ENCODE results near the gene FHIT. TPM values are rescaled to one million over a fixed set of nuclear protein-coding genes. Genes with fewer than 3 reads are reported as not detected.

Gene FHIT
- total and polyA plus RNA-seq, 9 donors, result 5.1 to 11.8 (median 9.5) TPM

DNA sequence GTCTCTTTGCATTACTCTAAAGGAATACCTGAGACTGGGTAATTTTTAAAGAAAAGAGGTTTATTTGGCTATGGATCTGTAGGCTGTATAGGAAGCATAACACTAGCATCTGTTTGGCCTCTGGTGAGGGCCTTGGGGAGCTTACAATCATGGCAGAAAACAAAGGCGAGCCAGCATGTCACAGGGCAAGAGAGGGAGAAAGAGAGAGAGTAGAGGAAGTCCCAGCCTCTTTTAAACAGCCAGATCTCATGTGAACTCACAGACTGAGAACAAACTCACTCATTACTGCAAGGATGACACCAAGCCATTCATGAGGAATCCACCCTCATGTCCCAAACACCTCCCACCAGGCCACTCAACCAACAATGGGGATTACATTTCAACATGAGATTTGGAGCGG is 974.6 kb downstream of the FHIT start:
- intact Hi-C loops (cut with DNase I), result no loop called here
- no peaks in the 10 kb centered on the region for H3K9me3 ChIP-seq
- H3K4me3 ChIP-seq, result no peak overlapping the region
- H3K36me3 ChIP-seq, result no peaks in the 10 kb centered on the region
- 93 to 98% (median 95%) methylated on average over 2 of the region's 2 CpGs for WGBS, 3 donors
- no peaks in the 10 kb centered on the region for H3K4me1 ChIP-seq (ENCODE audit: insufficient read depth)
- TF ChIP-seq, protein P1, sequence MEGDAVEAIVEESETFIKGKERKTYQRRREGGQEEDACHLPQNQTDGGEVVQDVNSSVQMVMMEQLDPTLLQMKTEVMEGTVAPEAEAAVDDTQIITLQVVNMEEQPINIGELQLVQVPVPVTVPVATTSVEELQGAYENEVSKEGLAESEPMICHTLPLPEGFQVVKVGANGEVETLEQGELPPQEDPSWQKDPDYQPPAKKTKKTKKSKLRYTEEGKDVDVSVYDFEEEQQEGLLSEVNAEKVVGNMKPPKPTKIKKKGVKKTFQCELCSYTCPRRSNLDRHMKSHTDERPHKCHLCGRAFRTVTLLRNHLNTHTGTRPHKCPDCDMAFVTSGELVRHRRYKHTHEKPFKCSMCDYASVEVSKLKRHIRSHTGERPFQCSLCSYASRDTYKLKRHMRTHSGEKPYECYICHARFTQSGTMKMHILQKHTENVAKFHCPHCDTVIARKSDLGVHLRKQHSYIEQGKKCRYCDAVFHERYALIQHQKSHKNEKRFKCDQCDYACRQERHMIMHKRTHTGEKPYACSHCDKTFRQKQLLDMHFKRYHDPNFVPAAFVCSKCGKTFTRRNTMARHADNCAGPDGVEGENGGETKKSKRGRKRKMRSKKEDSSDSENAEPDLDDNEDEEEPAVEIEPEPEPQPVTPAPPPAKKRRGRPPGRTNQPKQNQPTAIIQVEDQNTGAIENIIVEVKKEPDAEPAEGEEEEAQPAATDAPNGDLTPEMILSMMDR (IDR thresholded peaks at IDR 0.05), result no peak
- TF ChIP-seq POLR2A (IDR thresholded peaks at IDR 0.05) (no peak), EP300 (IDR thresholded peaks at IDR 0.05) (no peak)
- no peak for DNase-seq
- H3K27ac ChIP-seq, result no peak overlapping the region
- no peaks in the 10 kb centered on the region for H3K27me3 ChIP-seq

DNA sequence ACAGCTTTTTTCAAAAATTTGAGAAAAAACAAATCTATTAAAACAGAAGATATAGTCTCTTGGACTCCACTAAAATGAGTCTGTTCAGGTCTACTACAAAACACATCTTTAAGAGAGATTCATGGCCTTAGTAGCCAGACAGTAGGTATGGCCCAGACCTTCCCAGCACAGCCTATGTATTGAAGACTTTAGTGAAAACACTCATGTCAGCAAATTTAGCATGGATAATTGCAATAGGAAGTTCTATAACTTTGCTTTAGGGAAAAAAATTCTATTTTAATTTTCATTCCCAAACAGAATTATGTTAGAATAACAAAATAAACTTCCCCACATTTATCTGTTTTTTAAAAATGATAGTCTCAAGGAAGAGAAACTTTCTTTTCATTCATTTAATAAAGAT is 976.6 kb downstream of the FHIT start:
- no peaks in the 10 kb centered on the region for H3K4me1 ChIP-seq (ENCODE audit: insufficient read depth)
- TF ChIP-seq EP300 (IDR thresholded peaks at IDR 0.05) (no peak), POLR2A (IDR thresholded peaks at IDR 0.05) (no peak)
- TF ChIP-seq, protein P1 (IDR thresholded peaks at IDR 0.05), result no peak
- DNase-seq, result no peak
- no peak overlapping the region for H3K4me3 ChIP-seq
- no peak overlapping the region for H3K27ac ChIP-seq
- intact Hi-C loops (cut with DNase I), result no loop called here
- no peaks in the 10 kb centered on the region for H3K9me3 ChIP-seq
- no peaks in the 10 kb centered on the region for H3K36me3 ChIP-seq
- no peaks in the 10 kb centered on the region for H3K27me3 ChIP-seq

DNA sequence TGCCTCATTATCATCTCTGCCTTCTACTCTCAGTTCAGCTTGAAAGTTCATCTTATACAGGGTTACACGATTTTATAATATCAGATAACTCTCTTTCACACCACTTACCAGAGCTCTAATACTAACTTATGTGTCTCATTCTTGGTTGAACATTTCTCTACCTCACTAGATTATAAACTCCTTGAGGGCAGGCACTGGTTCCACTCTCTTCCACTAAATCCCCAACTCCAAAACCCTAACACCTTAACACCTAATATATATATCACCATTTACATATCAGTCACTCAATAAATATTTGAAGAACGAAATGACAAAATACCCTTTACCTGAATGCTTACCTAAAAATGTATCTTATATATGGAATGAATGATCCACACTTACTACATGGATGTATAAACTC is 977.2 kb downstream of the FHIT start:
- no peak for DNase-seq
- Histone ChIP-seq H3K27ac (no peak overlapping the region), H3K36me3 (no peaks in the 10 kb centered on the region), H3K27me3 (no peaks in the 10 kb centered on the region), H3K4me1 (ENCODE audit: insufficient read depth) (no peaks in the 10 kb centered on the region), H3K4me3 (no peak overlapping the region), H3K9me3 (no peaks in the 10 kb centered on the region)
- TF ChIP-seq EP300 (IDR thresholded peaks at IDR 0.05), result no peak
- intact Hi-C loops (cut with DNase I), result no loop called here
- WGBS, 3 donors, result 71 to 75% (median 75%) methylated on average over 2 of the region's 2 CpGs

DNA sequence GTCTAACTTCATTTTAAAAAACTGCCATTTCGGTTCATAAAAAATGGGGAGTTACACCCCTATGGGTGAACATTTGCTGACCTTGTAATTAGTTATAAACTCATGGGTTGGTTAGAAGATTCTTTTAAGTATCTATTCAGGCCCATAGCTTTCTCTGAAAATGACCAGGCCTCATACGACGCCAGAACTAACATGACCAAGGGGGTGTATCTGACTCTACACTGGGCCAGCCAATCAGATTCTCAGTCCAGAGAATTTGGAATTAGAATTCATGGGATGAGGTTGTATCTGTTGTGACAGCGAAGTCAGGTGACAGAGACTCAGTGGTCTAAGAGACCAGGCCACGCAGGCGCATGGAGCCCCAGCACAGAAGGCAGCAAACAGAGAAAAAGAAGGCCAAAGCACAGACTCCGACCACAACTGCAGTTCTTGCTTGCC is 981.4 kb downstream of the FHIT start:
- no peak overlapping the region for H3K4me3 ChIP-seq
- WGBS, 3 donors, result 84 to 94% (median 85%) methylated on average over 7 of the region's 7 CpGs
- no peaks in the 10 kb centered on the region for H3K36me3 ChIP-seq
- no peak overlapping the region for H3K27ac ChIP-seq
- intact Hi-C loops (cut with DNase I), result no loop called here
- H3K4me1 ChIP-seq (ENCODE audit: insufficient read depth), result no peaks in the 10 kb centered on the region
- no peaks in the 10 kb centered on the region for H3K9me3 ChIP-seq
- no peak for TF ChIP-seq POLR2A (IDR thresholded peaks at IDR 0.05)
- TF ChIP-seq, protein P1 (IDR thresholded peaks at IDR 0.05), result no peak
- TF ChIP-seq EP300 (IDR thresholded peaks at IDR 0.05), result no peak
- no peak for DNase-seq
- no peaks in the 10 kb centered on the region for H3K27me3 ChIP-seq

DNA sequence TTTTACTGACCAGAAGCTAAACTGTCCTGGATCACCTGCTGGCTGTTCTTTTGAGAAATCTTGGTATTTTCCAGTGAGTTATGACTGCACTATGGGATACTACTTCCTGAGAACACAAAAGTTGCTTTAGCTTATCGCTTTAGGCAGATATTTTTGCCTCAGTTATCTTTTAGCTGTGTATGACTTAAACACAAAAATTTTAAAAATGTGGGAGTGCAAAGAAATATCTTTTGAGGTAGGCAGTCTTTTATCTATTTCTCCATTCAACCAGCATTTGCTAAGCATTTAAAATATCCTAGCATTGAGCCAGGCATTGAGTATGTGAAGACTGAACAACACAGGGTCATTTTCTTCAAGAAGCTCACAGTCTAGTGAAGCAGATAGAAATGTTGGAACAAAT is 981.9 kb downstream of the FHIT start:
- intact Hi-C loops (cut with DNase I), result no loop called here
- TF ChIP-seq POLR2A (IDR thresholded peaks at IDR 0.05) (no peak), EP300 (IDR thresholded peaks at IDR 0.05) (no peak)
- TF ChIP-seq, protein P1 (IDR thresholded peaks at IDR 0.05), result no peak
- Histone ChIP-seq H3K9me3 (no peaks in the 10 kb centered on the region), H3K27ac (no peak overlapping the region), H3K4me3 (no peak overlapping the region), H3K27me3 (no peaks in the 10 kb centered on the region), H3K36me3 (no peaks in the 10 kb centered on the region), H3K4me1 (ENCODE audit: insufficient read depth) (no peaks in the 10 kb centered on the region)
- no peak for DNase-seq
- WGBS, 3 donors, result 7 to 17% (median 17%) methylated on average over 1 of the region's 1 CpG

All from ovary (tissue), 9 donors.